GM18502 (cell line): ENCODE measurements around the gene LKAAEAR1.

Source experiments
- ATAC-seq: cut with Tn5 transposase; IDR thresholded peaks from one replicate; pipeline ENCODE4 v1.9.1; 2021; ENCODE audit warnings: mild to moderate bottlenecking; ENCODE audit not compliant: unreplicated experiment, poor library complexity

The LKAAEAR1 gene

DNA sequence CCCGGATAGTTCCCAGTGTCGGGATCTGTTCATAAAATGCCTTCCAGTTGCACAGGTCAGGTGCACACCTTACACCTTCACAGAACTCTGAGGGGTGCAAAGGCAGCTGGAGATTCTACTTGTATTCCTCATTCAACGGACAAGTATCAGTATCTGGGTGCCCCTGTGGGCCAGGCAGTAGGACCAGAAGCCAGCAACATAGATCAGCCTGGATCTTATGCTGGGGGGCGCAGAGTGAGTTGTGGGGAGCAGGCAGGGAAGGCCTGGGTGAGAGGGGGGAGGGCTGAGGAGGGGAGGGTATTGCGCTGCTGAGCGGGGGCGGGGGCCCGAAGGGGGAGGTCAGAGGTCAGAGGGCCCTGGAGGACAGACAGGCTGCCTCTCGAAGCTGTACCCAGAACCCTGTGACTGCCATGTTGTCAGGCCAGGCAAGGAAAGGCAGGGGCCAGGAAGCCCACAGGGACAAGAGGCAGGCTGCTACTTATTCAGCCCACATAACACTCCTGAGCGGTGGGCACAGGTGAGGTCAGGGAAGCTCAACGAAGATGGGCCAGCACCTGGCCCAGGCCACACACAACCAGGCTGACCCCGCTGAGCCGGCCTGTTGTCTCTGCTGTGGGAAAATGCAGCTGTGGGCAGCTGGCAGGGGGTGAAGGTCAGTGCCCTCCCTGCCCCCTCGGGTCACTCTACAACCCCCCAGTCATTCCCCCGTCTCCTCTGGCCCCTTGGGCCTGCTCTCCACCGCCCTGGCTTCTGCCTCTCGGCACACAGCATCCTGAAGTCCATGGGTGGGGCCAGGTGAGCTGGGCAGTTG is 3.2 kb downstream of the LKAAEAR1 start:
- no peak for ATAC-seq

DNA sequence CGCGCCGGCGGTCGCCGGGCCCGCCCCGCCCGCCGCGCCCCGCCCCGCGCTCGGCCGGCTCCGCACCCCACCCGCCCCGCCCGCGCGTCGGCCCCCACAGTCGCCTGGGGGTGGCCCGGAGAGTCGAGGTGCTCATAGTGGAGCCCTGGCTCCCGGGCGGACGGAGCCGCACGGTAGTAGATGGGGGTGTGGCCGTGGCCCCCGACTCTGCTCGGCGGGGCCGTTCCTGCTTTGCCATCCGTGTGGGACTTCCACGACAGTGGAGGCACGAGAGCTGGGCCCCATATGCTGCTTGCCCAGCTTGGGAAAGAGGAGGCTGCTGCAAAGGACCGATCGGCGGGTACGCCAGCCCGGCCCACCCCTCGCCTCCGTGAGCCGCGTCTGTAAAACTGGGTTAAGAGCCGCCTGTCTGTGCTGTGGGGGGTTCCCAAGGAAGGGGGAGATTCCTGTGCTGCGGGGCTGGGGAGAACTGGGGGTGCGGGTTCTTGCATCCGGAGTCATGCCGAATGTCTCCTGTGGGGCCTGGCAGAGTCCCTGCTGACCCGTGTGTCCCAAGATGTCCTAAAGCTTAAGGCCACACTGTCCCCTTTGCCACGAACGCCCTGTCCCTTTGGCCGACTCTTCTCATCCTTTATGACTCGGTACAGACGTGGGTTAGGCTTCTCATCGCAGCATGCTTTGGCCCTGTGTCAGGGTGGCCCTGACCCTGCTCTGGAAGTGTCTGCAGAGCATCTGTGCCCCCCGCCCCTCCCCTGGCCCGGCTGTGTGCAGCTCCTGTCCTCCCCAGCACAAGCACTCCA is 4.0 kb downstream of the LKAAEAR1 start, which contains the start of gene OPRL1:
Gene OPRL1, plus strand, starts transcription at position 70 of the 800 bp plus-strand sequence. CDS start 12,639 bp downstream, outside the sequence.
- ATAC-seq, result peak; percentile 2

DNA sequence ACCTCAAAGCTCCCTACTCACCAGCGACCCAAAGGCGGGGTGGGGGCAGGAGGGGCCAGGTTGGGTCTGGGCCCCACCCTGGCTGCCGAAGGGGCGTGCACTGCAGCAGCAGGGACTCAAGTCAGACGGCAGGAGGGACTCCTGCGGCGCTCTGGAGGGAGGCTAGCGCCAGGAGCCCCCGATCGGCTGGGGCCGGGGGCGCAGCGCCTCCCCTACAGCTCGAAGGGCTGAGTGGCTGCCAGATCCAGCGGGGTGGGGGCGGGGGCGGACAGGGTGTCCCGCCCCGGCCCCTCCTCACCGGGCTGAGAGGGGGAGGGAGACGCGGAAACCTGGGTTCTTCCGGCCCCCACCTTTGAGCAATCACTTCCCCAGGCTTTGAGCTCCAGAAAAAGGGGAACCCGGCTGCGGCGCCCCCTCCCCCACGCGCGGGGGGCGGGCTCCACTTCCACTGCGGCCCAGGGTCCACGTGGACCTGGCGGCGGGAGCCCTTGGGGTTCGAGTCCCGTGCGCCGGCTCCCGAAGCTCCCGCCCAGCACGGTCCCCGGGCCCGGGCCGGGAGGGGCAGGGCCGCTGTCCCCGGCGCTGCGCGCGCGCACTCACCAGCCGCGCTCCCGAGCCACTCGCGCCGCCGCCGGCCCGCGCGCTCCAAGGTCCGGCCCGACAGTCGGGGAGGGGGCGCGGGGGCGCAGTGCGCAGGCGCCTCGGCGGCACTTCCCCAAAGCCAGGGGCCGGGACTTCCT is 4.8 kb downstream of the LKAAEAR1 start, which contains the start of gene RGS19:
Gene RGS19, minus strand, starts transcription at position 246 of the 740 bp plus-strand sequence. CDS start 2,632 bp downstream, outside the sequence.
- ATAC-seq, result peak; percentile 47

DNA sequence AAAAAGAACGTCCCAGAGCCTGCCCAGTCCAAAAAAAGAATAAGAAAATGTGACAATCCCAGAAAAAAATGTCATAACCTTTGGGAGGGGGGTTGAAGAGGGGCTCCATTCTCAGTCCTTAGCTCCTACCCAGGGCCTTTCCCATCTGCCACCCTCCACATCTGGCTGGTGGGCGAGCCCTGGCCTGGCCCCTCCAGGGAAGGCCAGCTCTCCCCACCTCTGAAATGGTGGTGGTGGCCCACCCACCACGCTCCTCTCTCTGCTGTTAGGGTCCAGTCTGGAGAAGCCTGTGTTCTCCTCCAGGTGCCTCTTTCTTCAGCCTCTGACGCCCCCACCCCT is 5.3 kb downstream of the LKAAEAR1 start:
- ATAC-seq, result no peak

DNA sequence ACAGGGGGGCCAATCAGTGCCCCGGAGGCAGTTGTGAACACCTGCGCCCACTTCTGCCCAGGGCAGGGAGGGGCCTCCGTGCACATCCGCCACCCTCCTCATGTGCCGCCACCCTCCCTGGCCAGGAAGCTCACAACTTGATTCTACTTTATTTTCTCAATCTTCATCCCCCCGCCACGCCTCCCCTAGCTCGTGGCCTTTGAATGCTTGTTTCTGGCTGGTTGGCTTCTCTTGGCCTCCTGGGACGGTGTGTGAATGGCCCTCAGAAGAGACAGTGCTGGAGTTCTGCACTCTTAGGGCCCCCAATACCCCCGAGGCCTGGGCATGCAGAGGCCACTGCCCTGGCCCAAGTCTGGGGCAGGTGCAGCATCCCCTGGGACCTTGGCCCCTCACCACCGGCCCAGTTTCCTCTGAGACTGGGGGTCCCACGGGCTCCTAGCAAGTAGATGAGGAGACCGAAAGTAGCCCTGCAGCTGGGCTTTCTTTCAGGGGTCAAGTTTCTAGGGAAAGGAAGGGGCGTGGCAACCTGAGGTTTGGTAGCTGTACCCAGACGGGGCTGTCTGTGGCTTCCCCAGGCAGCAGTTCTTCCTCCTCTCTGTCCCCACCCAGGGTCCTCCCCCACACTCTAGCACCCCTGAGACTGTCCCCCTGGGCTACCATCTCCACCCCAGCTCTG is 6.2 kb downstream of the LKAAEAR1 start:
- no peak for ATAC-seq

DNA sequence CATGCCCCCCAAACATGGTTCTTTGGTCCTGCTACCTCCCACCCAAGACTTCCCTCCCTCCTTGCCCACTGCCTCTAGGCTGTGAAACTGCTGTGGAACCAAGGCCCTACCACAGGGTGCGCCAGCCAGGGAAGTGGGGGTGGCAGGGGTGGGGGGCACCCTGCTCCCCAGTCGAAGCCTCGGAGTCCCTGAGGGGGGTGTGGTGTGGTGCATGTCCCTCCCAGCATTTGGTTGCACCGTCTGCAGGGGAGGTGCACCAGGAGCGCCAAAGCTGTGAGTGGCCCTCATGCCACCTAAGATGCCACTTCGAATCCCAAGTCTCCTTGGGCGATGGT is 6.7 kb downstream of the LKAAEAR1 start:
- no peak for ATAC-seq

DNA sequence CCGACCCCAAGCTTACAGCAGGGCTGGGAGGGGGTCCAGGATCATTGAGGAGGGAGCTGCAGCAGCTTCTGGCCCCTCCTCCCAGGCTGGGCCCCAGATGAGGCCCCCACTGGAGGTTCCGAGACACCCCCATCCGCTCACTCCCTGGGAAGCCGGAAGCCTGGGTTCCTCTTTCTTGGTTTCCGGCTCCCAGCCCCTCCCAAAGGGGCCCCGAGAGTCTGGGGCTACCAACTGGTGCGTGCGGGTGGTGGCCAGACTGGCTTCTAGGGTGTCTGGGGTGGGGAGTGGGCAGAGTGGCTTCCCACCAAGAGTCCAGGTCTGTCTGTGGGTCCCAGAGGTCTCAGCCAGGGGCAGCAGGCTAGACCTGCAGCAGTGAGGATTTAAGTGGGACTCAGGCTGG is 7.1 kb downstream of the LKAAEAR1 start:
- ATAC-seq, result no peak

DNA sequence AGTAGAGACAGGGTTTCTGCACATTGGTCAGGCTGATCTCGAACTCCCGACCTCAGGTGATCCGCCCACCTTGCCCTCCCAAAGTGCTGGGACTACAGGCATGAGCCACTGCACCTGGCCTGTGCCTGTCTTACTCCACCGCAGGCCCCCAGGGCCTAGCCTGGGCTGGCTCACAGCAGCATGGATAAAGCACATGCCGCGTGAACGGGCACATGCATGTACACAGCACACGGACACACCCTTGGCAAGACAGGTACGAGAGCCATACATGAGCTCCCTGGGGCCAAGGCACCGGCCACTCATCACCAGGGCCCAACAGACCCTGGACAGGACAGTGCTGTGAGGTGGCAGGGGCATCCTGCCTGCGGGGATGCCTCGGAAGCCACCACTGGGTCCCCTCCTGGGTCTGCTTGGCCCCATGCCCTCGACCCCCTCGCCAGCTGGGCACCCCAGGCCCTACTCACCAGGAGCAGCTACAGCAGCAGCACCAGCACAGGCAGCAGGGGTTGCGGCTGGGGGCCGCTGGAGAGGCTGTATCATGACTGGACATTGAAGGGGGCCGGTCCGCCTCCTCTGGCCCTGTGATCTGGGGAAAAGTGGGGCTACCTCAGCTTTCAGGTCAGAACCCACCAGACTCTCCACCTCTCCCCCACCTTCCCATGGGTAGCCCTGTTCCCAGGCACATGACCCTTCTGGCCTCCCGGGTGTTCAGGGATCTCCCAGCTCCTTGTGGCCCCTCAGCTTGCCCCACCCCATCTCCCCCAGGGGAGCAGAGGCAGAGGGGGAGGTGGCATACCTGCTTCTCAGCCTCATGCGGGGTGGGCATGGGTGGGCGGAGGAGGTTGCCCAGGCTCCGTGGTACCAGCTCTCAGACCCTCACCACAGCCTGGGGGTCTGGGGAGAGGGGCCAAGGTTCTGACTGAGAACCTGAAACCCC is 7.9 kb downstream of the LKAAEAR1 start:
- no peak for ATAC-seq

DNA sequence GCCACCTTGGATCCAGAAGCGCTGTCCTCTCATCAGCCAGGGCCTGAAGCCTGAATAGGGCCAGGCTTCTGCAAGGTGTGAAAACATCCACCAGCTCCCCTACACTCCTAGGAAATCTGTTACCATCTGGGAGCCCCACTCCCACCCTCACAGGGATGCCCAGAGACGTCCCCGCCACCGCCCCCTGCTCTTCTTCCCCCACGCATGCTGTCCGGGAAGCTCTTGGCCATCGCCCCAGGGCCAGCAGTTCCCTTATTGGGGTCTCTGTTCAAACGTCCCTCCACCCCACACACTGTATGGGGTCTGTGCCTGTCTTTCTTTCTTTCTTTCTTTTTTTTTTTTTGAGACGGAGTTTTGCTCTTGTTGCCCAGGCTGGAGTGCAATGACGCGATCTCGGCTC is 8.6 kb downstream of the LKAAEAR1 start:
- no peak for ATAC-seq

DNA sequence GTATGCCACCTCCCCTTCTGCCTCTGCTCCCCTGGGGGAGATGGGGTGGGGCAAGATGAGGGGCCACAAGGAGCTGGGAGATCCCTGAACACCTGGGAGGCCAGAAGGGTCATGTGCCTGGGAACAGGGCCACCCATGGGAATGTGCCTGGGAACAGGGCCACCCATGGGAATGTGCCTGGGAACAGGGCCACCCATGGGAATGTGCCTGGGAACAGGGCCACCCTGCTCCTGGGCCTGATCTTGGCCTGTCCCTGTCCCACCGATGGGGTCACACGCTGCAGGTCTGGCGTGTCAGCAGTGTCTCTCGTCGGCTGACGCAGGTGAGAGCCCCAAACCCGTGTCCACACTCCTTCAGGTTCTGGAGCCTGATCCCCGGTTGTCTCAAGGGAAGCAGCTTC is 9.2 kb downstream of the LKAAEAR1 start:
- no peak for ATAC-seq

DNA sequence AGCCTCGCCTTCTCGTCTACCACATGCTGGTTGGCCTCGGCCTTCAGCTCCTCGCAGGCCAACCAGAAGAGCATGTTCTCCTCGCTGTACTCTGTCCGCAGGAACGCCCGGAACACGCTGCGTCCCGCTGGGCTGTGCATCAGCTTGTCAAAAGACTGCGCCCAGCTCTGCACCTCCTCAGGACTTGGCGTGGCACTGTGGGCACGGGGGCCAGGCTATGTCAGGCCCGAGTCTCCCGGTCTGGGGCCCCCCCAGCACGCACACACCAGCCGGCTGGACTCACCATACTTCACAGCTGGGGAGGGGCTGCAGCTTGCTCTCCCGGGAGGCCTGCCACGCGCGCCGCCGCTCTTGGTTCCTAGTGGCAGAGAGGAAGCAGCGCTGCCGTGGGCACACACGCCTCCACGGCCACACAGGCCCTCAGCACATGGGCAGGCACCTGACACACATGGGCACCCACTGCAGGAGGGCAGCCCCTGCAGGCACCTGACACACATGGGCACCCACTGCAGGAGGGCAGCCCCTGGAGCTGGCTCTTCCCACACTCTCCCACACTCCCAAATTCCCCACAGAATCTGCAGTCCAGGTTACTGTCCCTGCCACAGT is 9.9 kb downstream of the LKAAEAR1 start:
- no peak for ATAC-seq

DNA sequence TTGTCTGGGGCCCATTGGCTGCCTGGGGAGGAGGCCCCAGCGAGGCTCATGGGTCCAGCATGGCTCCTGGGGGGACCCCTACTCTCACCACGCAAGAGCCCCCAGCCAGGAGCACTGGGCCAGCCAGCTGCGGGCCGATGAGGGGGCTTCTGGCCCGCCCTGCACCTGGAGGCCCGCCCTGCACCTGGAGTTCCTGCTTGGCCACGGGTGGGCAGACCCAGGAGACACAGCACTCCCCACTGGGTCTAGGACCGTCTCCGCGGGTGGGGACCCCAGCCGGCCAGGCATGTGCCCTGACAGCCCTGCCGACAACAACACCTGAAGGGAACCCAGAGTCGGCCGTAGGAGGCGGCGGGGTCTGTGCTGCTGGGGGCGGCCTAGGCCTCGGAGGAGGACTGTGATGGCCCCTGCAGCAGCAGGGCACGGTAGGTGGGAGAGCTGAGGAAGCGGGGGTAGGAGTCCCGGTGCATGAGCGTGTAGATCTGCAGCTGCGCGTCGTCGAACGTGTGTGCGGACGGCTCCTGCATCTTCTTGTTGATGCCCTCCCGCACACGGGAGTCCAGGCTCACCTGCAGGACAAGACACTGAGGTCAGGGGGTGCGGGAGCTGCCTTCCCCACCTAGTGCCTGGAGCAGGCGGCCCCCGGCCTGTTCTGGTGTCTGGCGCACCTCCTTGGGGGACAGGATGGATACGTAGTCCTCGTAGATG is 10.6 kb downstream of the LKAAEAR1 start:
- ATAC-seq, result no peak

DNA sequence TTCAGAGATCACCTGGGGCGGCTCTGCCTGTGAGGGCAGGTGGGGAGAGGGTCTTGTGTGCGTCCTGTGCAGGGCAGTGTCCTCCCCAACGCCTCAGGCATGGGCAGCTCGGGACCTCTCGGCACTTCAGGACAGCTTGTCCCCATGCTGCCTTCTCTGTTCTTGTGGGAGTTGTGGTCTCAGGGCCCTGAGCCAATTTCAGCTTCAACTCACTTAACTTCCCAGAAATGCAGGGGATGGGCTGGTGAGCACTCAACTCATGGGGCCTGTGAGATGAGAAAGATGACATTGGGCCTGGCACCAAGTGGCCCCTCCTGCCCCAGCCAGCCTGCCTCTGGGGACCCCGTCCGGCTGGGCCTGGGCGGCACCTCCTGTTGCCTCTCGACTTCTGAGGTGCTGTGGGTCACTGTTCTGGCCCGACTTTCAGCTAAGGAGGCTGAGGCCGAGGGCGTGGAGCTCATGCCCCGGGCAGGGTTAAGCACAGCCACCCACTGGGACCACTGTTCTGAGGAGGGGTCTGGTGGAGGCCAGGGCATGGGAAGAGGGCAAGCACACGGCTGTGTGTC is 11.6 kb downstream of the LKAAEAR1 start:
- no peak for ATAC-seq

DNA sequence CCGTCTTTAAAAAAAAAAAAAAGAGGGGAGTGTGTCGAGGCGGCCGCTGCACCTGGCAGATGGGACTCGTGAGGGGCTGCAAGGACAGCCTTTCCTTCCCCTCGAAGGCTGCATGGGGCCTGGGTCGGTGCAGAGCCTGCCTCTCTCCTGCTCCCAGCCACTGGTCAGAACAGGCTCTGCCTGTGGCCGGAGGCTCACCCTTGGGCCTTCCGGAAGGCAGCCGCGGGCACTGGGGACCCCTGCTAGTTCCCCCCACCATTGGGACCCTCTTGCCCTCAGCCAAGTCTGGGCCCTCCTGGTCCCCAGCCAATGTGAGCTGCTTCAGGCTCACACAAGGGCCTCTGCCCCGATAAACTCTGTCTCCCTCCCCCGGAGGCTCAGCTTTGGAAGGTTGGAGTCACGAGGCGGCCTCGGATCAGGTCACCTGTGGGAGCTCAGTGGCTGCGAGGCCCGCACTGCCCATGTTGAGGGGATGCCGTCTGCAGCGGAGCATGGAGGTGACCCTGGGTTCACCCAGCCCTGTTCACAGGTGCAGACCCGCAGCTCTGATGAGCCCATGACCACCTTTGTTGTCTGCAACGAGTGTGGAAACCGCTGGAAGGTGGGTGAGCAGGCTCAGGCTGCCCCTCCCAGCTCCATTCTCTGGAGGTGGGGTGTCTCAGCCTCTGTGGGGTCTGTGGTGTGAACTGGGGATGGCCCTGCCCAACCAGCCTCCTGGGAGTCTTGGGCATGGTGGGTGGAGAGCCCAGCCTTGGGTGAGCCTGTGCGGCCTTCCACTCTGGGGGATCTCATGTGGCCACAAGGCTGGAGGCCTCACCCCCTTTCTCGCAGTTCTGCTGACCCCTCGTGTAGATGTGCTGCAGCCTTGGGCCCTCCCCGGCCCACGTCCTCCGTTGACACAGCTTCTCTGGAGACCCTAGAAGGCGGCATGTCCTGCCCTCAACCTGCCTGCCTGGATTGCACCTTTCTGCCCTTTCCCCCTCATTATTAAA is 12.6 kb downstream of the LKAAEAR1 start:
- ATAC-seq, result no peak

DNA sequence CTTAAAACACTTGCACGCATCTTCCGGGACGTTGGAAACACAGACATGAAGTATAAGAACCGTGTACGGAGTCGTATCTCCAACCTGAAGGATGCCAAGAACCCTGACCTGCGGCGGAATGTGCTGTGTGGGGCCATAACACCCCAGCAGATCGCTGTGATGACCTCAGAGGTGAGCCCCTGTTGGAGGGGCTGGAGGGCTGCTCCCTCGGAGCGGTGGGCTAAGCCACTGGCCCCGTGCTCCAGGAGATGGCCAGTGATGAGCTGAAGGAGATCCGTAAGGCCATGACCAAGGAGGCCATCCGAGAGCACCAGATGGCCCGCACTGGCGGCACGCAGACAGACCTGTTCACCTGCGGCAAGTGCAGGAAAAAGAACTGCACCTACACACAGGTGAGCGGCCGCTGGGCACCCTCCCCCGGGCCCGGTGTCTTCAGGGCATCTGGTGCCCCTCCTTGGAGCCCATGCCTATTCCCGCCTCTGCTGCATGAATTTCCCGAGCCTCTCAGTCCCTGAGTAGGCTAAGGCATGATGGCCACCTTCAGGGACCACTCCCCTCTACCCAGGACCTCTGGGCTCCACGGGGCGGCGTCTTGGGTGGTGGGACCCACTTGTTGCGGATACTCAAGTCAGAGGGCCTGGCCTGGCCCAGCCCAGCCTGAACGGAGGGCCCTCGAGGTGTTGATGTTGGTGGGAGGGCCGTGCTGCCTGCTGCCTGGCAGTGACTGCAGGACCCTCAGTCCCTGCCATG is 13.8 kb downstream of the LKAAEAR1 start:
- ATAC-seq, result no peak

DNA sequence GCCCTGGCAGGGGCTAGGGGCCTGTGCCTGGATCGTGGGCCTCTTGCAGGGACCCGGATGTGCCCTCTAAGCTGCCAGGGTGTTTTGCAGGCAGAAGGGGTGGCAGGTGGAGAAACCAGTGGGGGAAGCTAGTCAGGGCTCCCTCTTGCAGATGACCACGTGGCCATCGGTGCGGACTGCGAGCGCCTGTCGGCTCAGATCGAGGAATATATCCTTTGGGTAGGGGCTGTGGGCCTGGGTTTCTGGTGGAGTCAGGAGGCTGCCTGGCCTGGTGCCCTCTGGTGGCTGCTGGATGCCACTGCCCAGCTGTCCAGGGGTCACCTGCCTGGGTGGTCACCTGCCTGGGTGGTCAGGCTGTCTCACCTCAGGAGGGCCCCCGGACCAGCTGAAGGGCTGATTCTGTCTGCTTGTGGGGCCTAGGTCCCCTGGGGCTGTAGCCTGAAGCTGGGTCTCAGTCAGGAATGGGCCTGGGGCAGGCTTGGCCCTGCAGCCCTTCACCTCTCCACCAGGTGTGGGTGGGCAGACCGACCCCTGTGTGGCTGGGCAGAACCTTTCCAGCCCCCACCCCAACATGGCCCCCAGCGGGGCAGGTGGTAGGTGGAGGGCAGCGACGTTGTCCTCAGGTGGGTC is 14.5 kb downstream of the LKAAEAR1 start:
- no peak for ATAC-seq
